ENCODE results near the gene NDFIP1. TPM values are rescaled to one million over a fixed set of nuclear protein-coding genes. Genes with fewer than 3 reads are reported as not detected.

The NDFIP1 gene
- total RNA-seq, 1 experiment from 2014 or later, result 40.9 TPM

- DNase-seq (ENCODE audit: low read depth, low spot score) (no peak), ATAC-seq (no peak)
- POLR2A ChIA-PET, result interaction anchor here (0.7 kb wide), 1 partner anchor 51 kb away, joined by 3 read pairs; no protein-coding TSS in a partner anchor
- CTCF ChIA-PET, result no interaction called here
- H3K27ac ChIP-seq (ENCODE audit: low read length), result no peak overlapping the region
- H3K4me1 ChIP-seq (ENCODE audit: control insufficient read depth, insufficient read depth, low read length), result peaks cover 12% of the 10 kb centered on the region
- no peaks in the 10 kb centered on the region for H3K27me3 ChIP-seq (ENCODE audit: control insufficient read depth, insufficient read depth, low read length)
- no peak for TF ChIP-seq POLR2AphosphoS5 (IDR thresholded peaks at IDR 0.05; ENCODE audit: low read depth, low read length)
- TF ChIP-seq TCF7L2 (IDR thresholded peaks at IDR 0.05; ENCODE audit: low read depth, low read length), result no peak
- TF ChIP-seq SIN3A (IDR thresholded peaks at IDR 0.05; ENCODE audit: borderline replicate concordance, insufficient read depth, low read depth, low read length), result no peak
- no peak for TF ChIP-seq CTCF (IDR thresholded peaks at IDR 0.05)
- TF ChIP-seq, protein P1, sequence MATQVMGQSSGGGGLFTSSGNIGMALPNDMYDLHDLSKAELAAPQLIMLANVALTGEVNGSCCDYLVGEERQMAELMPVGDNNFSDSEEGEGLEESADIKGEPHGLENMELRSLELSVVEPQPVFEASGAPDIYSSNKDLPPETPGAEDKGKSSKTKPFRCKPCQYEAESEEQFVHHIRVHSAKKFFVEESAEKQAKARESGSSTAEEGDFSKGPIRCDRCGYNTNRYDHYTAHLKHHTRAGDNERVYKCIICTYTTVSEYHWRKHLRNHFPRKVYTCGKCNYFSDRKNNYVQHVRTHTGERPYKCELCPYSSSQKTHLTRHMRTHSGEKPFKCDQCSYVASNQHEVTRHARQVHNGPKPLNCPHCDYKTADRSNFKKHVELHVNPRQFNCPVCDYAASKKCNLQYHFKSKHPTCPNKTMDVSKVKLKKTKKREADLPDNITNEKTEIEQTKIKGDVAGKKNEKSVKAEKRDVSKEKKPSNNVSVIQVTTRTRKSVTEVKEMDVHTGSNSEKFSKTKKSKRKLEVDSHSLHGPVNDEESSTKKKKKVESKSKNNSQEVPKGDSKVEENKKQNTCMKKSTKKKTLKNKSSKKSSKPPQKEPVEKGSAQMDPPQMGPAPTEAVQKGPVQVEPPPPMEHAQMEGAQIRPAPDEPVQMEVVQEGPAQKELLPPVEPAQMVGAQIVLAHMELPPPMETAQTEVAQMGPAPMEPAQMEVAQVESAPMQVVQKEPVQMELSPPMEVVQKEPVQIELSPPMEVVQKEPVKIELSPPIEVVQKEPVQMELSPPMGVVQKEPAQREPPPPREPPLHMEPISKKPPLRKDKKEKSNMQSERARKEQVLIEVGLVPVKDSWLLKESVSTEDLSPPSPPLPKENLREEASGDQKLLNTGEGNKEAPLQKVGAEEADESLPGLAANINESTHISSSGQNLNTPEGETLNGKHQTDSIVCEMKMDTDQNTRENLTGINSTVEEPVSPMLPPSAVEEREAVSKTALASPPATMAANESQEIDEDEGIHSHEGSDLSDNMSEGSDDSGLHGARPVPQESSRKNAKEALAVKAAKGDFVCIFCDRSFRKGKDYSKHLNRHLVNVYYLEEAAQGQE (IDR thresholded peaks at IDR 0.05; ENCODE audit: insufficient read depth in 1 of 2, low read depth in 2 of 2, low read length in 1 of 2), result no peak
- no TSS peak for BruUV-seq (replicated peaks)
- no peaks in the 10 kb centered on the region for H3K36me3 ChIP-seq (ENCODE audit: control insufficient read depth, insufficient read depth, low read length)
- in situ Hi-C loops (cut with HindIII; ENCODE audit: low pct_unique_long_range_greater_than_20kb, low sequenced_read_pairs) (no loop called here), intact Hi-C loops (cut with micrococcal nuclease; ENCODE audit: unreplicated experiment) (no loop called here)
- H3K4me3 ChIP-seq (ENCODE audit: low read depth in 2 of 2, low read length in 2 of 2), result no peak overlapping the region
- no peaks in the 10 kb centered on the region for H3K9me3 ChIP-seq (ENCODE audit: control insufficient read depth, insufficient read depth, low read depth, low read length)
Measured at GRCh38 chr5:142182840-142183239, 74.3 kb downstream of the NDFIP1 start.

GRCh38 chr5:142183561-142183960, 75.0 kb downstream of the NDFIP1 start:
- TF ChIP-seq, protein P1 (IDR thresholded peaks at IDR 0.05; ENCODE audit: insufficient read depth in 1 of 2, low read depth in 2 of 2, low read length in 1 of 2), result no peak
- no peak for TF ChIP-seq CTCF (IDR thresholded peaks at IDR 0.05)
- no peak for TF ChIP-seq TCF7L2 (IDR thresholded peaks at IDR 0.05; ENCODE audit: low read depth, low read length)
- no peak for TF ChIP-seq POLR2AphosphoS5 (IDR thresholded peaks at IDR 0.05; ENCODE audit: low read depth, low read length)
- no peak for TF ChIP-seq SIN3A (IDR thresholded peaks at IDR 0.05; ENCODE audit: borderline replicate concordance, insufficient read depth, low read depth, low read length)
- Histone ChIP-seq H3K9me3 (ENCODE audit: control insufficient read depth, insufficient read depth, low read depth, low read length) (no peaks in the 10 kb centered on the region), H3K27me3 (ENCODE audit: control insufficient read depth, insufficient read depth, low read length) (no peaks in the 10 kb centered on the region), H3K4me1 (ENCODE audit: control insufficient read depth, insufficient read depth, low read length) (peaks cover 12% of the 10 kb centered on the region), H3K36me3 (ENCODE audit: control insufficient read depth, insufficient read depth, low read length) (no peaks in the 10 kb centered on the region), H3K27ac (ENCODE audit: low read length) (no peak overlapping the region), H3K4me3 (ENCODE audit: low read depth in 2 of 2, low read length in 2 of 2) (no peak overlapping the region)
- no TSS peak for BruUV-seq (replicated peaks)
- CTCF ChIA-PET, result no interaction called here
- POLR2A ChIA-PET, result interaction anchor here (0.7 kb wide), 1 partner anchor 50 kb away, joined by 3 read pairs; no protein-coding TSS in a partner anchor
- ATAC-seq, result no peak
- intact Hi-C loops (cut with micrococcal nuclease; ENCODE audit: unreplicated experiment) (no loop called here), in situ Hi-C loops (cut with HindIII; ENCODE audit: low pct_unique_long_range_greater_than_20kb, low sequenced_read_pairs) (no loop called here)
- no peak for DNase-seq (ENCODE audit: low read depth, low spot score)
